OCI-LY3 (cell line): ENCODE measurements around the gene PCDH8.

Experiments used
- H2AFZ ChIP-seq: fragments of 200-600, 300-600 bp; shearing (Covaris generic); 2 replicates; pipeline ENCODE4 v1.6.0; 2014; ENCODE audit warnings: antibody characterized with exemption, low read depth, low read length
- H3K27ac ChIP-seq: fragments of 200-600, 300-600 bp; sonication (generic); 2 replicates; pipeline ENCODE4 v1.5.1; 2014; ENCODE audit warnings: mild to moderate bottlenecking, low read length, moderate library complexity, mixed read lengths
- H3K27me3 ChIP-seq: fragments of 200-600, 300-600 bp; sonication (generic); 2 replicates; pipeline ENCODE4 v1.6.1; 2014; ENCODE audit warnings: low read depth, low read length, mixed read lengths
- H3K36me3 ChIP-seq: fragments of 200-600, 300-600 bp; sonication (generic); replicated peaks from 2 replicates; pipeline ENCODE3; 2014; ENCODE audit warnings: low read depth, low read length, mixed read lengths
- H3K4me1 ChIP-seq: fragments of 300-600, 200-600 bp; sonication (generic); 2 replicates; pipeline ENCODE4 v1.6.1; 2014; ENCODE audit warnings: low read length, mixed read lengths
- H3K4me2 ChIP-seq: fragments of 200-600, 300-600 bp; sonication (generic); 2 replicates; pipeline ENCODE4 v1.6.1; 2014; ENCODE audit warnings: low read length, mixed read lengths
- H3K4me3 ChIP-seq: fragments of 300-600, 200-600 bp; sonication (generic); 2 replicates; pipeline ENCODE4 v1.5.1; 2014; ENCODE audit warnings: antibody characterized with exemption, mild to moderate bottlenecking, low read length, moderate library complexity
- H3K79me2 ChIP-seq: fragments of 300-600, 200-600 bp; shearing (Covaris generic); 2 replicates; pipeline ENCODE4 v1.6.1; 2014; ENCODE audit warnings: mild to moderate bottlenecking, low read length, mixed read lengths
- H3K9ac ChIP-seq: fragments of 300-600, 200-600 bp; shearing (Covaris generic); 2 replicates; pipeline ENCODE4 v1.6.0; 2014; ENCODE audit warnings: mild to moderate bottlenecking, low read length, moderate library complexity
- H3K9me3 ChIP-seq: fragments of 200-600, 300-600 bp; shearing (Covaris generic); 2 replicates; pipeline ENCODE4 v1.6.1; 2014; ENCODE audit warnings: low read length, mixed read lengths; ENCODE audit not compliant: insufficient read depth
- H4K20me1 ChIP-seq: fragments of 200-600, 300-600 bp; sonication (generic); 2 replicates; pipeline ENCODE4 v1.6.1; 2016; ENCODE audit warnings: low read length, mixed read lengths; ENCODE audit not compliant: insufficient read depth
- CTCF ChIP-seq: fragments of 200-600, 300-600 bp; sonication (generic); IDR thresholded peaks from 2 replicates; pipeline ENCODE4 v1.5.1; 2014; ENCODE audit warnings: antibody characterized with exemption, low read length, low read depth
- EZH2phosphoT487 ChIP-seq: fragments of 200-600 bp; shearing (Covaris generic); IDR thresholded peaks from 2 replicates; pipeline ENCODE4 v1.6.1; 2018; ENCODE audit warnings: antibody characterized with exemption, mixed run types, low read depth

PCDH8 gene

GRCh38 chr13:52811841-52812240 lies 36.6 kb downstream of the PCDH8 start:
- Histone ChIP-seq H3K4me3 (no peak overlapping the region), H3K27me3 (no peaks in the 10 kb centered on the region), H3K9ac (no peak overlapping the region), H3K79me2 (no peaks in the 10 kb centered on the region), H3K27ac (no peak overlapping the region), H3K9me3 (no peaks in the 10 kb centered on the region), H3K36me3 (no peaks in the 10 kb centered on the region), H3K4me1 (peaks cover 16% of the 10 kb centered on the region), H2AFZ (no peak overlapping the region), H3K4me2 (no peak overlapping the region), H4K20me1 (no peaks in the 10 kb centered on the region)
- no peak for TF ChIP-seq CTCF
- TF ChIP-seq EZH2phosphoT487: no peak

GRCh38 chr13:52810526-52810925 lies 37.9 kb downstream of the PCDH8 start:
- Histone ChIP-seq H3K27ac (no peak overlapping the region), H2AFZ (no peak overlapping the region), H3K9ac (no peak overlapping the region), H3K36me3 (no peaks in the 10 kb centered on the region), H4K20me1 (no peaks in the 10 kb centered on the region), H3K4me2 (no peak overlapping the region), H3K4me3 (no peak overlapping the region), H3K27me3 (peaks cover 8% of the 10 kb centered on the region; the same call in 1 of the 2 replicates), H3K4me1 (peaks cover 16% of the 10 kb centered on the region), H3K9me3 (no peaks in the 10 kb centered on the region), H3K79me2 (no peaks in the 10 kb centered on the region)
- TF ChIP-seq EZH2phosphoT487: no peak
- TF ChIP-seq CTCF: no peak

GRCh38 chr13:52810011-52810410 lies 38.4 kb downstream of the PCDH8 start:
- Histone ChIP-seq H3K79me2 (no peaks in the 10 kb centered on the region), H3K27ac (no peak overlapping the region), H3K9ac (no peak overlapping the region), H3K4me1 (peaks cover 16% of the 10 kb centered on the region), H2AFZ (no peak overlapping the region), H3K4me2 (no peak overlapping the region), H3K9me3 (no peaks in the 10 kb centered on the region), H3K36me3 (no peaks in the 10 kb centered on the region), H3K27me3 (peaks cover 13% of the 10 kb centered on the region), H3K4me3 (no peak overlapping the region), H4K20me1 (no peaks in the 10 kb centered on the region)
- TF ChIP-seq EZH2phosphoT487 (no peak), CTCF (no peak)

GRCh38 chr13:52809310-52809769 lies 39.1 kb downstream of the PCDH8 start:
- Histone ChIP-seq H3K9ac (no peak overlapping the region), H3K4me3 (no peak overlapping the region), H4K20me1 (no peaks in the 10 kb centered on the region), H3K79me2 (no peaks in the 10 kb centered on the region), H3K9me3 (no peaks in the 10 kb centered on the region), H3K4me1 (peaks cover 16% of the 10 kb centered on the region), H3K4me2 (peak overlapping the region; percentile 33), H2AFZ (no peak overlapping the region), H3K36me3 (no peaks in the 10 kb centered on the region), H3K27ac (no peak overlapping the region), H3K27me3 (peaks cover 19% of the 10 kb centered on the region)
- TF ChIP-seq CTCF: peak; percentile 95
- no peak for TF ChIP-seq EZH2phosphoT487
